ENCODE results near the gene DNAJA3. TPM values are rescaled to one million over a fixed set of nuclear protein-coding genes. Genes with fewer than 3 reads are reported as not detected.

Gene DNAJA3
- total RNA-seq, 6 experiments from 2014 or later, result 40.8 to 54.4 (median 45.1) TPM

- peak overlapping the region; percentile 71 for H3K4me3 Mint-ChIP-seq
- no peak for DNase-seq
- peaks cover 21% of the 10 kb centered on the region for H3K36me3 Mint-ChIP-seq (ENCODE audit: low read depth)
- 0 out of 2 replicates have a peak, but pooled peaks cover 1% of the 10 kb centered on the region for H3K27me3 Mint-ChIP-seq (ENCODE audit: insufficient read depth)
- peak overlapping the region; percentile 82 for H3K27ac Mint-ChIP-seq
- H3K9me3 Mint-ChIP-seq, result 0 out of 2 replicates have a peak, but pooled peaks cover 2% of the 10 kb centered on the region
- TF ChIP-seq CTCF (IDR thresholded peaks at IDR 0.05), result no peak
- peaks cover 72% of the 10 kb centered on the region for H3K4me1 Mint-ChIP-seq (ENCODE audit: low read depth)
These were observed 75.4 kb downstream of the DNAJA3 start for GRCh38 chr16:4501071-4501478.

DNA sequence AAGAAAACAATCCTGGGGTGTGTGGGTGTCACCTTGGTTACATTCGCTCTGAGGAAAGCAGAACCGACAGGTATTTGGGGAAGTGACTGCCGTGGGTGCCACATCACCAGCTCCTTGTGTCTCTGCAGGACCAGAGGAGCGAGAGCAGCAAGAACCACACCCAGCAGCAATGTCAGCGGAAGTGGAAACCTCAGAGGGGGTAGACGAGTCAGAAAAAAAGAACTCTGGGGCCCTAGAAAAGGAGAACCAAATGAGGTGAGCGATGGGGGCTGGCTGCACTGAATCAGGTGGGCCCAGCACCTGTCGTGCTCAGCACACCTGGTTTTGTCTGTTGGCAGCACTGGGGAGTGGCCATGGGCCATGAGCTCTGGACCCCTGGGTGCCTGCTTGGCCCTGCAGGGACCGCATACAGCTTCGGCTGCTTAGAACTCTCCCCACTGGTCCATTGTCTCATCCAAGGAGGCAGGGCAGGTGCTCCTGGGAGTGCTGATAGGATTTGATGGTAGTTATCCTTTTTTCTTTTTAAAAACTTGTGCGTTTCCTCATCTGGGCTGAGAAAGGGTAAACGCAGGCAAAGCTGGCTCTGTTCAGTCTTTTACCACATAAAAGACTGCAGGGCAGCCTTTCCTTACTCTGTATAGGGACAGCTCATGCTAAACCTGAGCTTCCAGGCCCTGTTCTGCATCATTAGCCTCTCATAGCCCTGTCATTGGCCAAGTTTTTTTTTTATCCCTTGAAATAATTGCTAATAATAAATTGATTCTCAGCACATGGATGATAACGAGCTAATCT is 79.9 kb downstream of the DNAJA3 start:
- no peak for TF ChIP-seq CTCF (IDR thresholded peaks at IDR 0.05)
- H3K4me3 Mint-ChIP-seq, result no peak overlapping the region

More for the DNA sequence above, 79.9 kb downstream of the DNAJA3 start:
- H3K9me3 Mint-ChIP-seq, result no peaks in the 10 kb centered on the region
- peaks cover 31% of the 10 kb centered on the region for H3K4me1 Mint-ChIP-seq (ENCODE audit: low read depth)
- DNase-seq, result no peak
- H3K27me3 Mint-ChIP-seq (ENCODE audit: insufficient read depth), result no peaks in the 10 kb centered on the region
- H3K36me3 Mint-ChIP-seq (ENCODE audit: low read depth), result peaks cover 9% of the 10 kb centered on the region
- H3K27ac Mint-ChIP-seq, result no peak overlapping the region

Other genes with a start within 250 kb of the DNAJA3 start
- gene SRL, start 183.8 kb upstream of the DNAJA3 start, total RNA-seq (2021; fragmentation: NEBNext Ultra II Directional; extraction: Animal tissue kit (Norgen Biotek cat#: 25700)), result not detected
- 10 to 100 TPM in 3 of 6 experiments, 1 to 10 TPM in 3; 8.3 to 11.7 (median 10.1) TPM for gene TFAP4, start 152.8 kb upstream of the DNAJA3 start, total RNA-seq (2021; fragmentation: NEBNext Ultra II Directional; extraction: Animal tissue kit (Norgen Biotek cat#: 25700))
- gene GLIS2, start 109.8 kb upstream of the DNAJA3 start, total RNA-seq (2021; fragmentation: NEBNext Ultra II Directional; extraction: Animal tissue kit (Norgen Biotek cat#: 25700)), result 10 to 100 TPM; 21.9 to 26.0 (median 23.5) TPM
- gene PAM16, start 74.5 kb upstream of the DNAJA3 start, total RNA-seq (2021; fragmentation: NEBNext Ultra II Directional; extraction: Animal tissue kit (Norgen Biotek cat#: 25700)), result 10 to 100 TPM; 44.9 to 50.8 (median 46.1) TPM
- 100 to 1,000 TPM in 4 of 6 experiments, 10 to 100 TPM in 2; 92.0 to 131 (median 103) TPM for gene VASN, start 54.0 kb upstream of the DNAJA3 start, total RNA-seq (2021; fragmentation: NEBNext Ultra II Directional; extraction: Animal tissue kit (Norgen Biotek cat#: 25700))
- gene CORO7, start 9.3 kb upstream of the DNAJA3 start, total RNA-seq (2021; fragmentation: NEBNext Ultra II Directional; extraction: Animal tissue kit (Norgen Biotek cat#: 25700)), result 10 to 100 TPM; 12.1 to 20.9 (median 17.2) TPM
- gene NMRAL1, start 48.8 kb downstream of the DNAJA3 start, total RNA-seq (2021; fragmentation: NEBNext Ultra II Directional; extraction: Animal tissue kit (Norgen Biotek cat#: 25700)), result 10 to 100 TPM; 26.2 to 37.2 (median 33.7) TPM
- 10 to 100 TPM; 45.2 to 60.5 (median 54.9) TPM for gene HMOX2, start 50.5 kb downstream of the DNAJA3 start, total RNA-seq (2021; fragmentation: NEBNext Ultra II Directional; extraction: Animal tissue kit (Norgen Biotek cat#: 25700))
- gene CDIP1, start 112.9 kb downstream of the DNAJA3 start, total RNA-seq (2021; fragmentation: NEBNext Ultra II Directional; extraction: Animal tissue kit (Norgen Biotek cat#: 25700)), result 1 to 10 TPM; 5.0 to 8.3 (median 6.4) TPM
- not detected for gene C16orf96, start 130.5 kb downstream of the DNAJA3 start, total RNA-seq (2021; fragmentation: NEBNext Ultra II Directional; extraction: Animal tissue kit (Norgen Biotek cat#: 25700))
- 10 to 100 TPM; 23.5 to 33.2 (median 27.9) TPM for gene UBALD1, start 189.0 kb downstream of the DNAJA3 start, total RNA-seq (2021; fragmentation: NEBNext Ultra II Directional; extraction: Animal tissue kit (Norgen Biotek cat#: 25700))
- 10 to 100 TPM; 65.8 to 81.6 (median 69.1) TPM for gene MGRN1, start 199.0 kb downstream of the DNAJA3 start, total RNA-seq (2021; fragmentation: NEBNext Ultra II Directional; extraction: Animal tissue kit (Norgen Biotek cat#: 25700))